Heart left ventricle (tissue), 13 donors: ENCODE data around the gene USP2.
"Not testable (repeated sequence)": the region's sequence is repeated elsewhere in the genome, so short reads cannot be mapped to it uniquely, and the experiment has no call there.

Source experiments
- CTCF ChIP-seq, 12 donors: fragments of 200-600 bp; sonication (generic) in 4 of 12; IDR thresholded peaks; one replicate each; pipeline versions ENCODE4 v1.5.0 to v1.8.0; 2018 to 2022; ENCODE audit warnings: antibody characterized with exemption in 12 of 12, mild to moderate bottlenecking in 5 of 12
- POLR2A ChIP-seq, 2 donors: fragments of 450-650 bp; IDR thresholded peaks; one replicate each; pipeline ENCODE4 v1.6.1; 2017; ENCODE audit warnings: antibody characterized with exemption in 2 of 2, mild to moderate bottlenecking in 2 of 2, moderate library complexity in 2 of 2
- donor health status: ischemic (EF 13 %, LVEDD 7.1; RV severe dilation, severe dysfunction).
- donor health status: DM: no; HTN: yes; CAD: no.
- donor health status: DM: no; HTN: no; CAD: no.
- donor health status: ischemic (EF 25% LVEDD 6.9; RV normal size, moderate dysfunction).
- donor health status: ischemic (EF 25% LVEDD 5.7; RV mildly dilated, moderate dysfunction).
- donor health status: ischemic (EF 35%, LVEDD 5.7; RV mildly dilated, moderate dysfunction).
- donor health status: nonischemic (EF 11% LVEDD 7.7; RV severe dilation, severe dysfunction).
- donor health status: DM: yes; HTN: yes; CAD: no.
- donor health status: PGD.
- donor health status: ischemic (EF 29% LVEDD 5.4; RV normal size, mild dysfunction).
- donor health status: nonischemic (EF 23%, LVEDD 6.1; RV moderate dilation, normal function).

DNA sequence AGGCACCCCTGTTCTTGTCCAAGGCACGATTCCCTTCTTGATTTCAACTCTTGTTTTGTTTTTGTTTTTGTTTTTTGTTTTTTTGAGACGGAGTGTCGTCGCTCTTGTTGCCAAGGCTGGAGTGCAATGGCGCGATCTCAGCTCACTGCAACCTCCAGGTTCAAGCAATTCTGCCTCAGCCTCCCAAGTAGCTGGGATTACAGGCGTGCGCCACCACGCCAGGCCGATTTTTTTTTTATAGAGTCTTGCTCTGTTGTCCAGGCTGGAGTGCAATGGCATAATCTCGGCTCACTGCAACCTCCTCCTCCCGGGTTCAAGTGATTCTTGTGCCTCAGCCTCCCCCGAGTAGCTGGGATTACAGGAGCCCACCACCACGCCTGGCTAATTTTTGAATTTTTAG lies 1.0 kb upstream of the USP2 start:
- TF ChIP-seq POLR2A, CTCF (IDR thresholded peaks at IDR 0.05): not testable (repeated sequence)
